Measurements from ENCODE around the gene CDK6.

The CDK6 gene

DNA sequence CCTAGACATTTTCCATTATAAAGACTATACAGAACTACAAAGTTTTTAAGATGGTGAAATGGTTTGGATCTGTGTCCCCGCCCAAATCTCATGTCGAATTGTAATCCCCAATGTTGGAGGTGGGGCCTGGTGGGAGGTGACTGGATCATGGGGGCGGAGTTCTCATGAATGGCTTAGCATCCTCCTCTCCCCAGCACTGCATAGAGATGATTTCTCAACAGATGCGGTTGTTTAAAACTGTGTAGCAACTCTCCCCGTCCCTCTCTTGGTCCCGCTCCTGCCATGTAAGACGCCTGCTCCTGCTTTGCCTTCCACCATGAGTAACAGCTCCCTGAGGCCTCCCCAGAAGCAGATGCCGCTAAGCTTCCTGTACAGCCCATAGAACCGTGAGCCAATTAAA lies 247.8 kb downstream of the CDK6 start:
- no peak for DNase-seq (ENCODE audit: low read depth)

DNA sequence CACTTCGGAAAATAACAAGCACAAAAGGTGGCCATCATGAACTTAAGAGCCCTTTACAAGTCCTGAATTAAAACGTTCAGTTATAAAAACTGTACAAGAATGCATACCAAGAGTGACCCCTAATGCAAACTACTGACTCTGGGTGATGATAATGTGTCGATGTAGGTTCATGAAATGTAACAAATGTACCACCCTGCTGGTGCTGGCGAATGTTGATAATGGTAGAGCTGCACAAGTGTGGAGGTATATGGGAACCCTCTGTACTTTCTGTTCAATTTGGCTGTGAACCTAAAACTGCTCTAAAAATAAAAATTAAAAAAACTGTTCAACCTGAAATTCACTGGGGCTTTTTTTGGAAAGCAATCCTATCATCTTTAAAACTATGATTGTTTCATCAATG lies 249.5 kb downstream of the CDK6 start:
- DNase-seq (ENCODE audit: low read depth) = no peak

DNA sequence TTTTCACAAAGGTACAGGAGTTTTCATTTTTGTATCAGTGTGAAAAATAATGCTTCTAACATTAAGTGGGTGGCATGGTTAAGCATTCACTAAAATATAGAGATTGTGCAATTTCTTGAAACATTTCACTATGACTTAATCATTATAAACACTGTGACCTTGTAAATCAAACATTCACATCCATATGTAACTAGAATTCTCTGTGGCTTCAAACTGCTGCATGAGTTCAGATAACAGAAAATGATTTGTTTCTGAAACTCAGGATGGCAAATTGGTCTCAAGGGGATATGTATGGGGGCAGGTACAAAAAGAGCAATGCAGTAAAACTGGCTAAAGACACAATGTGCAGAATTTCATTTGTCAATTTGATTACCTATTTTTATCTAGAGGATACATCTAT lies 250.0 kb downstream of the CDK6 start:
- no peak for DNase-seq (ENCODE audit: low read depth)

DNA sequence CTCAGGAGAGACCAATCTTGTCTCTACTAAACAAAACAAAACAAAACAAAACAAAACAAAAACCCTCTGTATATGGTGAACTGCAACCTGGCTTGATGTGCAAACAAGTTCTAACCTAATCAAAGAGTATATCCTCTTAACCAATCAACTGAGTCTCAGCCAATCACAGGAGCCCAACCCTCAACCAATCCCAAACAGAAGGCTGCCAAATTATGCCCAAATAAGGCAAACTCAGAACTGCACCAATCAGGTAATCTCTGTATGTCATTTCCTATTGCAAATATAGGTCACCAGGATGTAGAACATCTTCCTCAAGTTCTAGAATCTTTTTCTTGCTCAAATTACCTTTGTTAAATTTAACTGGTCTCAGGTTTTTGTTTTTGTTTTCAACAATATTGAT lies 251.4 kb downstream of the CDK6 start:
- DNase-seq (ENCODE audit: low read depth) = no peak

DNA sequence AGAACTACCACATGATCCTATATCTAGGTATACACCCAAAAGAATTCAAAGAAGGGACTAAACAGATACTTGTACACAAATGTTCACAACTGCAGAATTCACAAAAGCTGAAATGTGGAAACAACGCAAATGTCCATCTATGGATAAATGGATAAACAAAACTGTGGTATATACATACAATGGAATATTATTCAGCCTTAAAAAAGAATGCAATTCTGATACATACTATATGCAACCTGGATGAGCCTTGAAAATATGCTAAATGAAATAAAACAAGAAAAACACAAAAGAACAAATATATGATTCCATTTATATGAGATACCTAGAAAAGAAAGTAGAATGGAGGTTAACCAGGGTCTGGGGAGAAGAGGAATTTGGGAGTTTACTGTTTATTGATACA lies 253.4 kb downstream of the CDK6 start:
- DNase-seq (ENCODE audit: low read depth) = no peak

DNA sequence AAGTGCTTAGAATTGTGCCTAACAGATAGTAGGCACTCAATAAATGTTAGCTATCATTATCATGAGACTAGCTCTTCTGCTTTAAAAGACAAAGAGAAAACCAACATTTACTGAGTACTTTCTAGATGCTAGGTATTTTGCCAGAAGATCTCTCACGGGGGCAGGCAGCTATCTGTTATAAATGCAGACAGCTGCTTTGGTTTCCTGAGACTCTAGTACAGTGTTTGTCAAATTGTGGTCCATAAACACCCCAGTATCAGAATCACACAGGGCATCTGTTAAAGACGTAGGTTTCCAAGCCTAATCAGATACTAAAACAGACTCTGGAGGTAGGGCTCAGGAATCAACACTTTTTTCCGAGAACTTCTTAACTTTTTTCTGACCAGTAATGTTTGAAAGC lies 260.1 kb downstream of the CDK6 start:
- DNase-seq (ENCODE audit: low read depth) = no peak

DNA sequence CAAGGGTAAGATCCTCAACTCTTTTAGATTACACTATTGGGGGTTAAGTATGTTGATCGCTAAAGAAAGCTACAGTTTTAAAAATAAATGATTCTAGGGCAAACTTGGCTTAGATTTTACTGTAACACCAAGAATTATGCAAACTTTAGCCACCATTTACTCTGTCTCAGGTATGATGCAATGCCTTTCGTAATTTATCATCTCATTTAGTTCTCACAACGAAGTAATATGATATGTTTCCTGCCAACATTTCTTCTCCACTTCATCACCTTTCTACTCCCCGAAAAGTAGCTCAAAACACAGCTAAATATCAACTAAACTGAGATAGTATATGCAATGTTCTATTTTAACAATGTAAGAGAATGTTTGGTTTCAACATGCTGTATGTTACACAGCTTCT lies 267.2 kb downstream of the CDK6 start:
- no peak for DNase-seq (ENCODE audit: low read depth)

DNA sequence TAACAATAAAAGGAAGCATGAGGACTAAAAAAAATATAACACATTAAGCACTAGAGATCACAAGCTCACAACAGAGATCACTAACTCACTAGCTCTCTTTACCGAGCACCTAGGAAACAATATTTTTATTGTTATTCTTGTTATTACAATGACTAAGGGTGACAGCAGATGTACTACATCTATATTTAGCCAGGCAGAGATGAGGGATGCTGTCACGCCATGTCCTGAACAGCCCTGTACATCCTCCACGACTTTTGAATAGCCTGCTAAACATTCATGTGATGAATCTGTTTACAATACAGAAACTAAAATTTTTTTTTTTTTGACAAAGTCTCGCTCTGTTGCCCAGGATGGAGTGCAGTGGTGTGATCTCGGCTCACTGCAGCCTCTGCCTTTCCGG lies 268.9 kb downstream of the CDK6 start:
- DNase-seq (ENCODE audit: low read depth) = no peak

DNA sequence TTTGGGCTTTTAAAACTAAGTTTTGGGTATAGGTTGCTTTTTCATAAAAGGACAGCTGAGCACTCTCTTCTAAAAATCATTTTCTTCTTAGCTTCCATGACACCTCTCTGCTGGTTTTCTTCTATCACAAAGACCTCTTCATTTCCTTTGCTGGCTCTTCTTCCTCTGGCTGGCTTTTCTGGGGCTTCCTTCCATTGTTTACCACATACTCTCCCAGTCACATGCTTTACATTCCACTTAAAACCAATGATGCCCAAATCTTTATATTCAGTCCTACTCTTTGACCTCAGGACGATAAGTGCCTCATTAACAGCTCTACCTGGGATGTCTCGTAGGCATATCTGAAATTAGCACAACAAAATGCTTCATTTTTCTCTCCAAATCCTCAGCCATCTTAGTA lies 273.0 kb downstream of the CDK6 start:
- no peak for DNase-seq (ENCODE audit: low read depth)

DNA sequence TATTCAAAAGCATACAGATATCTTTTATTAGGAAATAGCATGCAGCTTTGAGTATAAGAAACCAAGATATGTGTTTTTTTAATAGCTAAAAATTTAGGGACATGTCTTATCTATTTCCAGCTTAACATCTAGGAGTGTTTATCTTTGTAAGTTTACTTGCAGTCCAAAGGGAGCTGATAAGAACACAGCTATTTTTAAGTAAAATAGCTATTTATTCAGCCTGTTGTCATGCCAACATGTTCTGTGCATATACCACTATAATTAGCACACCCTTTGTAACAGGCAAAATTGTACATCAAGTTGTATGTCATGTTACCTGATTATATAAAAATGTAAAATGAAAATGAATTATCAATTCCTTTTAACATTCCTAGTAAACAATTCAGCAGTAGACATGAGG lies 275.8 kb downstream of the CDK6 start:
- DNase-seq (ENCODE audit: low read depth) = no peak

DNA sequence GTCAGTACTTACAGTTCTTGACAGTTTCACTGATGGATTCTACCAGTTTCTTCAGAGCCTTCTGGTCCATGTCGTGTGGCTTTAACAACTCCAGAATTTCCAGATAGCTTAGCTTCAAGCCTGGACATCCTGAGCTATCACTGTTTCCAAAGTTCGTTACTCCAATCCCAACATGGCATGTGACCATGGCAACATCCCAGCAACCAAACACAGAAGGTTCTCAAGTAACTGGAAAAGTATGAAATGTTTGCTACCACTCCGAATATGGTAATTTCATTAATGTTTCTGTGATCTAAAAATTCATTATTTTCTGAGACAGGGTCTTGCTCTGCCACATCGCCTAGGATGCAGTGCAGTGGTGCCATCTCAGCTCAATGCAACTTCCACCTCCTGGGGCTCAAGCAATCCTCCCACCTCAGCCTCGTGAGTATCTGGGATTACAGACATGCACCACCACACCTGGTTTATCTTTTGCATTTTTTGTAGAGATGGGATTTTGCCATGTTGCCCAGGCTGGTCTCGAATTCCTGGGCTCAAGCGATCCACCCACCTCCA lies 278.5 kb downstream of the CDK6 start:
- no peak for DNase-seq (ENCODE audit: low read depth)

DNA sequence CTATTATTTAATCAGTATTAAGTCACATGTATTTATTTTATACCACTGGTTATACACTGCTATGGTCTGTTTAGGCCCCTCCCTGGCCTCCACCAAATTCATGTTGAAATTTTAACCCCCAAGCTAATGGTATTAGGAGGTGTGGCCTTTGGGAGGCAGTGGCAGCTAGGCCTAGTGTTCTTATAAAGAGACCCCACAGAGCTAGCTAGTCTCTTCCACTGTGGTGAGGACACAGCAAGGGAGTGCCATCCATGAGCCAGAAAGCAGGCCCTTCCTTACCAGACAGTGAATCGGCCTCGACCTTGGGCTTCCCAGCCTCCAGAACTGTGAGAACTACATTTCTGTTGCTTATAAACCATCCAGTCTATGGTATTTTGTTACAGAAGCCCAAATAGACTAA lies 279.1 kb downstream of the CDK6 start:
- DNase-seq (ENCODE audit: low read depth) = no peak

Measured in stimulated activated CD4-positive, alpha-beta T cell treated with anti-CD3 and anti-CD28 coated beads, Interleukin-2, amount 100 ng/mL, for 4 hours (primary cell).